ENCODE measurements around the gene TOMM40. TPM values are rescaled to one million over a fixed set of nuclear protein-coding genes. Genes with fewer than 3 reads are reported as not detected.

Gene TOMM40
- total RNA-seq, 2 experiments from 2014 or later = 25.4 to 26.8 TPM

- peaks cover 27% of the 10 kb centered on the region for H3K27me3 Mint-ChIP-seq
Measured at GRCh38 chr19:44927746-44928145, 36.7 kb downstream of the TOMM40 start.

GRCh38 chr19:44930088-44930487, 39.0 kb downstream of the TOMM40 start:
- ChIA-PET POLR2A (no interaction called here), CTCF (no interaction called here)
- Mint-ChIP-seq H3K9me3 (no peaks in the 10 kb centered on the region), H3K36me3 (ENCODE audit: low read depth) (no peaks in the 10 kb centered on the region), H3K4me1 (ENCODE audit: low read depth) (peaks cover 3% of the 10 kb centered on the region), H3K4me3 (no peak overlapping the region), H3K27ac (no peak overlapping the region), H3K27me3 (peaks cover 20% of the 10 kb centered on the region)
- Histone ChIP-seq H3K9me3 (ENCODE audit: control insufficient read depth in 1 of 2, insufficient read depth in 1 of 2, low read length in 2 of 2) (no peaks in the 10 kb centered on the region), H3K4me3 (ENCODE audit: low read length) (no peak overlapping the region), H3K36me3 (ENCODE audit: insufficient read depth, low read length) (no peaks in the 10 kb centered on the region), H3K4me1 (ENCODE audit: insufficient read depth, low read length) (peaks cover 8% of the 10 kb centered on the region), H3K27ac (ENCODE audit: low read depth in 1 of 2, low read length in 2 of 2) (no peak overlapping the region), H3K27me3 (ENCODE audit: control insufficient read depth in 1 of 2, insufficient read depth in 2 of 2, low read length in 2 of 2) (peaks cover 11 to 15% of the 10 kb centered on the region in 2 experiments)
- DNase-seq (no peak), ATAC-seq (ENCODE audit: poor library complexity) (no peak)
- intact Hi-C loops (cut with DNase I, micrococcal nuclease) = no loop called here
- no peak for TF ChIP-seq CTCF (IDR thresholded peaks at IDR 0.05)

More at GRCh38 chr19:44927746-44928145, 36.7 kb downstream of the TOMM40 start:
- DNase-seq = no peak
- Mint-ChIP-seq H3K9me3 (no peaks in the 10 kb centered on the region), H3K4me3 (no peak overlapping the region), H3K36me3 (ENCODE audit: low read depth) (no peaks in the 10 kb centered on the region), H3K4me1 (ENCODE audit: low read depth) (peaks cover 3% of the 10 kb centered on the region), H3K27ac (no peak overlapping the region)
- intact Hi-C loops (cut with DNase I, micrococcal nuclease) = no loop called here
- Histone ChIP-seq H3K9me3 (ENCODE audit: control insufficient read depth in 1 of 2, insufficient read depth in 1 of 2, low read length in 2 of 2) (no peaks in the 10 kb centered on the region), H3K36me3 (ENCODE audit: insufficient read depth, low read length) (no peaks in the 10 kb centered on the region), H3K4me3 (ENCODE audit: low read length) (no peak overlapping the region), H3K27me3 (ENCODE audit: control insufficient read depth in 1 of 2, insufficient read depth in 2 of 2, low read length in 2 of 2) (peaks cover 12 to 18% of the 10 kb centered on the region in 2 experiments), H3K27ac (ENCODE audit: low read depth in 1 of 2, low read length in 2 of 2) (no peak overlapping the region), H3K4me1 (ENCODE audit: insufficient read depth, low read length) (peaks cover 8% of the 10 kb centered on the region)
- ChIA-PET POLR2A (no interaction called here), CTCF (interaction anchor here (0.7 kb wide), 1 partner anchor 26 kb away, joined by 3 read pairs; no protein-coding TSS in a partner anchor)
- ATAC-seq (ENCODE audit: poor library complexity) = no peak
- no peak for TF ChIP-seq CTCF (IDR thresholded peaks at IDR 0.05)

- intact Hi-C loops (cut with DNase I, micrococcal nuclease) = no loop called here
- H3K9me3 ChIP-seq (ENCODE audit: control insufficient read depth in 1 of 2, insufficient read depth in 1 of 2, low read length in 2 of 2) = no peaks in the 10 kb centered on the region
- ChIA-PET POLR2A (no interaction called here), CTCF (no interaction called here)
- TF ChIP-seq CTCF (IDR thresholded peaks at IDR 0.05) = no peak
- H3K36me3 ChIP-seq (ENCODE audit: insufficient read depth, low read length) = no peaks in the 10 kb centered on the region
- Mint-ChIP-seq H3K27ac (no peak overlapping the region), H3K36me3 (ENCODE audit: low read depth) (no peaks in the 10 kb centered on the region), H3K4me3 (no peak overlapping the region), H3K27me3 (peaks cover 7% of the 10 kb centered on the region), H3K4me1 (ENCODE audit: low read depth) (peaks cover 3% of the 10 kb centered on the region), H3K9me3 (no peaks in the 10 kb centered on the region)
- H3K4me1 ChIP-seq (ENCODE audit: insufficient read depth, low read length) = peaks cover 8% of the 10 kb centered on the region
- no peak for DNase-seq
- H3K4me3 ChIP-seq (ENCODE audit: low read length) = no peak overlapping the region
- no peak for ATAC-seq (ENCODE audit: poor library complexity)
- H3K27me3 ChIP-seq (ENCODE audit: control insufficient read depth in 1 of 2, insufficient read depth in 2 of 2, low read length in 2 of 2) = peaks cover 8 to 10% of the 10 kb centered on the region in 2 experiments
- no peak overlapping the region for H3K27ac ChIP-seq (ENCODE audit: low read depth in 1 of 2, low read length in 2 of 2)
Measured at GRCh38 chr19:44931541-44931940, 40.5 kb downstream of the TOMM40 start.
